Testis (tissue), 2 donors: Measurements from ENCODE around the gene ALS2CL.

Experiments
- CTCF ChIP-seq, 3 experiments: fragments of 450-650 bp in 2 of 3; fragments of 200-600 bp in 1 of 3; sonication (generic) in 1 of 3; IDR thresholded peaks; one replicate each; pipeline ENCODE4 v1.5.1; 2016 to 2019; ENCODE audit warnings: antibody characterized with exemption in 3 of 3, mild to moderate bottlenecking in 2 of 3, moderate library complexity in 1 of 3
- POLR2A ChIP-seq: fragments of 450-650 bp; IDR thresholded peaks from one replicate; pipeline ENCODE4 v1.6.1; 2017; ENCODE audit warnings: antibody characterized with exemption, mild to moderate bottlenecking, moderate library complexity

- no peak for TF ChIP-seq CTCF (IDR thresholded peaks at IDR 0.05)
- no peak for TF ChIP-seq POLR2A
Measured at GRCh38 chr3:46694520-46694919, 1.0 kb upstream of the ALS2CL start.
